ENCODE measurements around the gene OR7C1. TPM values are rescaled to one million over a fixed set of nuclear protein-coding genes. Genes with fewer than 3 reads are reported as not detected.
"Not testable (repeated sequence)": the region's sequence is repeated elsewhere in the genome, so short reads cannot be mapped to it uniquely, and the experiment has no call there.

OR7C1 gene
- polyA plus RNA-seq, 12 donors = 0.07 to 3.5 (median 0.22) TPM; not detected in 2

DNA sequence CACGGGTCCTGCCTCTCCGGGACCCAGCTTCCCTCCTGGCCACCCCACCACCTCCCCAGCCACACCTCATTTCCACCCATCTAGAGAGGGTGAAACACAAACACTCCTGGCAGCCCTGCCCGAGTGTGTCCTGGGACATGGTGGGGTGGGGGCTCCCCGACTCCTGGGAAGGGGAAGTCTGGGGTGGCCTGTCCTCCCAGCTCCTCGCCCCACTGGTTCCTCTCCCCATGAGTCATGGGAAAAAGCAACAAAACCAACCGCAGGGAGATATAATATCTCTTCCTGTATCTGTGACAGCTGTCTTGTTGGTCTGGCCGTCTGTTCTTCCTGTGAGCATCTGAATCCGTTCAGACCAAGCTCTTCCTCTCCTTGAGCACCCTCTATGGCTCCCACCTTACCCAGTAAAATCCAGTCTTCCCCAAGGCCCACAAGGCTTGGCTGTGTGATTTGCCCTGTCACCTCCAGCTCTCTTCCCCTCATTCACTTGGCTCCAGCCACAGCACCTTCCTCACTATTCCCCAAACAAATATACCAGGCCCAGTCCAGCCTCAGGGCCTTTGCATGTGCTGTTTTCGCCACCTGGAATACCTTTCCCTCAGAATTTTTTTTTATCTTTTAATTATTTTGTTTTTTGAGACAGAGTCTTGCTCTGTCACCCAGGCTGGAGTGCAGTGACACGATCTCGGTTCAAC lies 49.7 kb downstream of the OR7C1 start:
- DNase-seq = not testable (repeated sequence)

DNA sequence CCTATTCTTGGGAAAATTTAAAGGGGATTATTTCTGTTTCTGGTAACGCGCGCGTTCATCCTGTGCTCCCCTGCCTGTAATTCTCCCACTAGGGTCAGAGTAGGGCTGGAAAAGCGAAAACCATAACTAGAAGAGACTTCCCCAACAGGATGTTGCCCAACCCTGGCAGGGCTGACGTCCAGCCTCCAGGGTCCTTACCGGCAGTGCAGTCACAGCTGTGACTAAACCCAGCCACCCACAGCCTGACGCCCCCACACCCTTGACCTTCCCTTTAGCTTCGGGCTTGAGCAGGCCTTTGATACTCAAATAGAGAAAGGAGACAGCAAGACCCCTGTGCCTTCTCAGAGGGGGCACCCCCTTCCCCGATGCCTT lies 50.3 kb downstream of the OR7C1 start:
- not testable (repeated sequence) for DNase-seq

DNA sequence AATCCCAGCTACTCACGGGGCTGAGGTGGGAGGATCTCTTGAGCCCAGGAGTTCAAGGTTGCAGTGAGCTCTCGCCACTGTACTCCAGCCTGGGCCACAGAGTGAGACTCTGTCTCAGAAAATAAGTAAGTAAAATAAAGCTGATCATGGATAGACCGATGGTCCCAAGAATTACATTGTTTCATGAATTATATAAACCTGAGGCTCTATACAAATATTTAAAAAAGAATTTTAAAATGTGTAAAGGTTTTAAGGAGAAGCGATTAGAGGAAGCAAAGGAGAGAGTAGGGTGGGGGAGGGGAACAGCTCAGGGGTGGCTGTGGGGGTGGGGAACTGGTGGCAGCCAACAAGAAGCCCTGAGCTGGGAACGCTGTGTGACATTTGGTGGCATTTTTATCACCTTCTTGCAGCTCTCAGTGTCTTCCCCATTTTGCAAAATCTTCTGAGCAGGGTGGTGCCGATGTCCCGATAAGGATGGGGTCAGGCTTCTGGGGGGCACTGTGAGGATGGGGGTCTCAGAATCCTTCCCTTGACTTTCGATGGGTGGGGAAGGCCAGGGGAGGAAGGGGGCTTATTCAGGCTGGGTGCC lies 51.5 kb downstream of the OR7C1 start:
- DNase-seq = not testable (repeated sequence)

DNA sequence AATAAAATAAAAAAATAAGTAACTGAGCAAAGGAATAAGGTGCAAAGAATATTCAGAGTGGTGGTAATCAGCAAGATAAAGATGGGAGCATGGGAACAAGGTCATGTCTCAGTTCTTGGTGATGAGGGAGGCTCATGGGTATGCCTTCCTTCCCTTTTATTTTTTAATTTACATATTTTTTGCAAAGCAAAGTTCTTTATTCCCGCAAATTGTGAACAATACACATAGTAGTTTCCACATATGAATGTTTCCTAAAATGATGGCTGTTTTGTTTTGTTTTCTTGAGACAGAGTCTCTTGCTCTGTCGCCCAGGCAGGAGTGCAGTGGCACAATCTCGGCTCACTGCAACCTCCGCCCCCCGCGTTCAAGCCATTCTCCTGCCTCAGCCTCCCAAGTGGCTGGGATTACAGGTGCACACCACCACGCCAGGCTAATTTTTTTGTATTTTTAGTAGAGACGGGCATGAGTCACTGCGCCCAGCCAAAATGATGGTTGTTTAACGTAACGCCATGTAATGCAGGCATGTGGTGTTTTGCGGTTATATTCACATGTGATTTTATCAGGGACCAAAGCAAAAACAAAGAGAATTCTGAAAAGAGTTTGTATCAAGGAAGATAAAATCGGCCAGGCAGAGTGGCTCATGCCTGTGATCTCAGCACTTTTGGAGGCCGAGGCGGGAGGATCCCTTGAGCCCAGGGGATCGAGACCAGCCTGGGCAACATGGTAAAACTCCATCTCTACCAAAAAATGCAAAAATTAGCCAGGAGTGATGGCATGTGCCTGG lies 52.2 kb downstream of the OR7C1 start:
- no peak for DNase-seq

DNA sequence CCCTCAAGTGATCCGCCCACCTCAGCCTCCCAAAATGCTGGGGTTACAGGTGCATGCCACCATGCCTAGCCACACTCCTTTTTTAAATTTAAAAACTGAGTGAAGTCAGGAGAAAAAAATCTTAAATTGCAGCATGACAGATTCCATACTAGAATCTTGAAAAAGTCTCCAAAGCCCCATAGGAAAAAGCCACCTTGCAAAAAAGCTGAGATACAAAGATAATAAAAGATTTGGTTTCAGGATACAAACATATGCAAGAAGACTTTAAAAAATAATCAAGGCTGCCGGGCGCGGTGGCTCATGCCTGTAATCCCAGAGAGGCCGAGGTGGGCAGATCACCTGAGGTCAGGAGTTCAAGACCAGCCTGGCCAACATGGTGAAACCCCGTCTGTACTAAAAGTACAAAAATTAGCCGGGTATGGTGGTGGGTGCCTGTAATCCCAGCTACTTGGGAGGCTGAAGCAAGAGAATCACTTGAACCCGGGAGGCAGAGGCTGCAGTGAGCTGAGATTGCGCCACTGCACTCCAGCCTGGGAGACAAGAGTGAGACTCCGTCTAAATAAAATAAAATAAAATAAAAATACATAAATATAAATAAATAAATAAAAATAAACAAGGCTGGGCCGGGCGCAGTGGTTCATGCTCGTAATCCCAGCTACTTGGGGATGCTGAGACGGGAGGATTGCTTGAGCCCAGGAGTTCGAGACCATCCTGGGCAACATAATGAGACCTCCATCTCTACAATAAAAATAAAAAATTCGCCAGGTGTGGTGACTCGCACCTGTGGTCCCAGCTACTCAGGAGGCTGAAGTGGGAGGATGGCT lies 53.1 kb downstream of the OR7C1 start:
- DNase-seq = not testable (repeated sequence)

DNA sequence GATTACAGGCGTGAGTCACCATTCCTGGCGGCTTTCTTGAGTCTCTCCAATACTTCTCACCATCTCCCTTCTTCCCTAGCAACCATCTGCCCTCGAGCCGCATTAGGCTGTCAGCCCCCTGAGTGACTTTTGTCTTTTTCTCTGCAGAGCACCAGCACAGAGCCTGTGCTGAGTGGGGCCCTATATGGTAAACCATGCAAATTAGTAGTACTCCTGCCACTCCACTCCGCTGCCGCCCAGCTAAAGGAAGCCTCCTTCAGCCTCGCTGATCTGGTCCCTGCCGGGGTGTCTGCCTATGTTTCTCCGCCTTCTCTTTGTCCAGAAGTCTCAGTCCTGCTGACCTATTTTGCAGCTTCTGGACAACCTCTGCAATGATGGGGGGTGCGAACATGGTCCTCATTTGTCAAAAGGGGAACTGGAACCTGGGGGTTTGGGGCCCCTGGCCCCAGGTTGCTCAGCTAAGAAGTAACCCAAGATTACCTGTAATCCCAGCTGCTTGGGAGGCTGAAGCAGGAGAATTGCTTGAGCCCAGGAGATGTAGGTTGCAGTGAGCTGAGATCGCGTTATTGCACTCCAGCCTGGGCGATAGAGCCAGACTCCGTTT lies 54.3 kb downstream of the OR7C1 start:
- DNase-seq = not testable (repeated sequence)

DNA sequence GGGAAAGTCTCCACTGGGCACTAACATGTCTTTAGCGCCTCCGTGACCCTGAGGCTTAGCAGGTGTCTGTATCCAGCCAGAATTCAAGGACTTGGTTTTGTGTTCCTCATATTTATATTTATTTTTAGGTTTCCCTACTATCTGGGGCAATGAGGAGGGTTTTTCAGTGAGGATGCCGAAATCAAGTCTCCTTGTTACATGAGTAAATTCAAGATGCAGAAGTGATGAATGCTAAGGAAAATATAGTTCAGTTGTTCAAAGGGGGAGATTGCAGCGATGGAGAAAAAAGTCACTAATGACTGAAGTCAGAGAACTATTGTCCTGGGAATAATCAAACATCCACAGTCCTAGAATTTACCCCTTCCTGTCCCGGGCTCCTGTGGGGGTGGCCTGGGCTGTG lies 55.8 kb downstream of the OR7C1 start:
- DNase-seq = no peak

DNA sequence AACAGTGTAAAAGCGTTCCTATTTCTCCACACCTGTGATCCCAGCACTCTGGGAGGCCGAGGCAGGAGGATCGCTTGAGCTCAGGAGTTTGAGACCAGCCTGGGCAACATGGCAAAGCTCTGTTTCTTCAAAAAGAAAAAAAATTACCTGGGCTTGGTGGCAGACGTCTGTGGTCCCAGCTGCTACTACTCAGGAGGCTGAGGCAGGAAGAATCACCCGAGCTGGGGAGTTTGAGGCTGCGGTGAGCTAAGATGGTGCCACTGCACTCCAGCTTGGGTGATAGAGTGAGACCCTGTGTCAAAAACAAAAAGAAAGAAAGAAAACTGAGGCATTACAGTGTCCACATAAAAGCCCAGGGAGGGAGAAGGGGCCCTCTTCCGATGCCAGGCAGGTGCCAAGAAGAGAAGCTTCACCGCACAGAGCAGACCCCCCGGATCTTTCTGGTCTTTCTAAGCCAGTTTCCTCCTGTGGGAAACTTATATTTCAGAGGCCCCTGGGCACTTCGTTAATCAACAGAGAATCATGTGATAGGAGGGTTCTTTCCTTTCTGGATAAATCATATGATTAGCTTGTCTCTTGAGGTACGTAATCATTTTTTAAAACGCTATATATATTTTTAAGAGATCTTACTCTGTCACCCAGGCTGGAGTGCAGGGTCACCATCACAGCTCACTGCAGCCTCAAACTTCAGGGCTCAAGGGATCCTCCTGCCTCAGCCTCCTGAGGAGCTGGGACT lies 56.7 kb downstream of the OR7C1 start, which contains the start of gene ADGRE2:
TSS of gene ADGRE2 (minus strand) at position 451 of the 736 bp plus-strand sequence. CDS start 1,804 bp downstream, outside the sequence.
- not testable (repeated sequence) for DNase-seq

DNA sequence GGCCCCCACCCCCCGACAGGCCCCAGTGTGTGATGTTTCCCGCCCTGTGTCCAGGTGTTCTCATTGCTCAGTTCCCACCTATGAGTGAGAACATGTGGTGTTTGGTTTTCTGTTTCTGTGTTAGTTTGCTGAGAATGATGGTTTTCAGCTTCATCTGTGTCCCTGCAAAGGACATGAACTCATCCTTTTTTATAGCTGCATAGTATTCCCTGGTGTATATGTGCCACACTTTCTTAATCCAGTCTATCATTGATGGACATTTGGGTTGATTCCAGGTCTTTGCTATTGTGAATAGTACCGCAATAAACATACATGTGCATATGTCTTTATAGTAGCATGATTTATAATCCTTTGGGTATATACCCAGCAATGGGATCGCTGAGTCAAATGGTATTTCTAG lies 57.3 kb downstream of the OR7C1 start:
- DNase-seq = not testable (repeated sequence)

DNA sequence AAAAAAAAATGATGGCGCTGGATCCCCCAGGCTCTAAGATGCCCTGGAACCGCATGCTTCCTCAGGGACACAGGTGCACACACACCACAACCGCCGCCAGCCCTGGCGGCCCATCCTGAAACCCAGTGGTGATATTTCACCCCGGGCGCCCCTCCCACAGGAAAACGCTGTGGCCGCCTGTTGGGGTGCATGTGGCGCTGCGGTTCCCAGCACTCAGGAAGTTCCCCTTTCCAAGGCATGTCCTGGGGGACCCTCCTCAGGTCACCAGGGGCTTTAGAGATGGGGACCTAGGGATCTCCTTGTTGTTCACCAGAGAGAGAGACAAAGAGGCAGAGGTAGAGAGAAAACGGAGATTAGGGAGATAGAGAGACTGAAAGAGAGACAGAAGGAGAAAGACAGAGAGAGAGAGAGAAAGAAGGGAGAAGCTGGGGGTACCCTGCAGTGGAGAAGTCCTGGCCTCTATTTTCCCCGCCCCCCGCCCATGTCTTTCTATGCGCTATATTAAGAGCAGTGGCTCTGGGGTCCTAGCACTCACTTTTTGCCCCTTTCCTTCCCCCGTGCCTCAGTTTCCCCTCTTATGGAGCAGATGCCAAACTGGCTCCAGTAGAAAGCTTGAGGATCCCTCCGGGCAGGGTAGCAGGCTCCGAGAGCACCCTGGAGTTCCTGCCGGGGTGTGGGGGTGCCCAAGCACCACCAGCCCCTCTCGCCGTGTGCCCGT lies 59.0 kb downstream of the OR7C1 start:
- no peak for DNase-seq

DNA sequence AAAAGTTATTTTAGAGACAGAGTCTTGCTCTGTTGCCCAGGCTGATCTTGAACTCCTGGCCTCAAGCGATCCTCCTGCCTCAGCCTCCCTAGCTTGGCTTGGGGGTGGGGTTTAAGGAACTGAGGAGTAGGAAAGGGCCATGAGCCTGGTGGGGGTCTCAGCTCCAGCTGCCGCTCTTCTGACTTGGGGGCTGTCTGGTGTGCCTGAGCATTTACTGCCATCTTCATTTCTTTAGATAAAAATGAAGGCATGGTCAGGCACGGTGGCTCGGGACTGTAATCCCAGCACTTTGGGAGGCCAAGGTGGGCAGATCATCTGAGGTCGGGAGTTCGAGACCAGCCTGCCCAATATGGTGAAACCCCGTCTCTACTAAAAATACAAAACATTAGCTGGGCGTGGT lies 59.7 kb downstream of the OR7C1 start:
- not testable (repeated sequence) for DNase-seq

DNA sequence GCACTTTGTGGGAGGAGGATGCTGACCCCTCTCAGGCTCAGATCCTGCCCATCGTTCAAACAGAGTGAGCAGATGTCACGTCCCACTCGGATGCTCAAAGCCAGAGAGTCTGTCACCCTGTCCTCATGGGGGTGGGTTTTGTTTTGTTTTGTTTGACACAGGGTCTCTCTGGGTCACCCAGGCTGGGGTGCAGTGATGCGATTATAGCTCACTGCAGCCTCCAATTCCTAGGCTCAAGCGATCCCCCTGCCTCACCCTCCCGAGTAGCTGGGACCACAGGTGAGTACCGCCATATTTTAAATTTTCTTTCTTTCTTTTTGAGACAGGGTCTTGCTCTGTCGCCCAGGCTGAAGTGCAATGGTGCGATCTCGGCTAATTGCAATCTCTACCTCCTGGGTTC lies 60.6 kb downstream of the OR7C1 start:
- DNase-seq = no peak

DNA sequence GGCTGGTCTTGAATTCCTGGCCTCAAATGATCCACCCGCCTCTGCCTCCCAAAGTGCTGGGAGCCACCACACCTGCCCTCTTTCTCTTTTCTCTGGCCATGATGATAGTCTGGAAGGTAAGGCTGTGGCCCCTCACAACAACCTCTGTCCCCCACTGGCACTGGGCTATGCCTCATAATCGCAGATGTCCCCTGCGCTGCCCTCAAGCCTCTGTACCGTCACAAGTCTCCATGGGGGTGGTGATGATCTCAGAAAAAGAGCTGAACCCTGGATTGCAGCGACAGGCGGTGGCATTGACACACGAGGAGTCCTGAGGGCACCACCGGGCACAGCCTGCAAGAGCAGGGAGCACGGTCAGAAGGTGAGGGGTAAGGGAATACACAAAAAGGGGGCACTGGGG lies 61.3 kb downstream of the OR7C1 start:
- not testable (repeated sequence) for DNase-seq

DNA sequence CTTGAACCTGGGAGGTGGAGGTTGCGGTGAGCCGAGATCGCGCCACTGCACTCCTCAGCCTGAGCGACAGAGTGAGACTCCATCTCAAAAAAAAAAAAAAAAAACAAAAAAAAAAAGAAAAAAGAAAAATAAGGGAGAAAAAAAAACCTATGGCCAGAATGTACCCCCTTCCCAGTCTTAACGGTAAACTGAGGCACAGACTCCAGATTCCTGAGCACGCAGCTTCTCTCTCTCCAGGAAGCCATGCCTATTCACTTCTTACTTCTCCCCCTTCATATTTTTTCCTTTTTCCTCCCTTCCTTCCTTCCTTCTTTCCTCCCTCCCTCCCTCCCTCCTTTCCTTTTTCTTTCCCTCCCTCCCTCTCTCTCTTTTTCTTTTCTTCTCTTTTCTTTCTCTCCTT lies 62.0 kb downstream of the OR7C1 start:
- no peak for DNase-seq

DNA sequence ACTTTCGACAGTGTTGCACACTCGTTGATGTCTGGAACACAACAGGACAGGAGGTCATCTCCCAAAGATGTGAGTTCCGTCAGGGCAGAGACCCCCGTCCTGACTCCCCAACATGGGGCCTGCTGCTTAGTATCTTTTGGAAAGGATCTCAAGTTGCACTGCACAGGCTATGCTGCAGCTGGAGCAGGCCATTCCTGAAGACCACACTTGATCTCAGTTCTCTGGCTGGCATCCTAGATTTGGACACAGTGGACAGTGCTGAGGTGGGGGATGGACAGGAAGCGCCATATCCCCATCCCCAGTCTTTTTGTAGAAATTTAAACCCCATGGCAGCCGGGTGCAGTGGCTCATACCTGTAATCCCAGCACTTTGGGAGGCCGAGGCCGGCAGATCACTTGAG lies 62.5 kb downstream of the OR7C1 start:
- no peak for DNase-seq

DNA sequence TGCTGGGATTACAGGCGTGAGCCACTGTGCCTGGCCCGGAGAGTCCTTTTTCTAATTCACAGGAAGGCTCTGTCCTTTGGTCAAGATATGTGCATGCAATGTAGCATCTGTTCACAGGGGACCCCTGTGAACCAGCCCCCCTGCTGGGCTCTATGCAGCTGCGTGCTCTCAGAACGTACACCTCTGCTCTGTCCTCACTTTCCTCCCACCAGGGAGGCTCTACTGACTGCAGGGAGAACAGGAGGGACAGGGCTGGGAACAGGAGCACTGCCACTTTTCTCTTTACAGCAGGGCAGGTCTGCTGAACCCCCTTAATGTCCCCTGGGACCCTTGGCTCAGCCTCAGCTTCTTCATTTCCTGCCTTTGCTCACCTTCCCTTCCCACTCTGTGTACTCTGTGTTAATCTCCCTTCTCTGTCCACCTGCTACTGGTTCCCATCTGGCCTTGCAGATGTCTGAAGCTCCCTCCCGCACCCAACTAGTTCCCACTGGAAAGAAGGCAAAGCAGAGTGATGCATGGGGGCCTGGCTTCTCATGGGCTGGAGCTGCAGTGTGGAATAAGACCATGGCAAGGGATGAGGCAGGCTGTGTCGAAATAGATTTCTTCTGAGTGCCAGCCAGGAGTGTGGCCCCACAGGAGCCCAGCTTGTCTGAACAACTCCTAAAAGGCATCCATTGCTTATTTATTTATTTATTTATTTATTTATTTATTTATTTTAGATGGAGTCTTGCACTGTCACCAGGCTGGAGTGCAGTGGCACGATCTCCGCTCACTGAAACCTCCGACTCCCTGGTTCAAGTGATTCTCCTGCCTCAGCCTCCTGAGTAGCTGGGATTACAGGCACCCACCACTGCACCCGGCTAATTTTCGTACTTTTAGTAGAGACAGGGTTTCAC lies 63.8 kb downstream of the OR7C1 start:
- DNase-seq = no peak

DNA sequence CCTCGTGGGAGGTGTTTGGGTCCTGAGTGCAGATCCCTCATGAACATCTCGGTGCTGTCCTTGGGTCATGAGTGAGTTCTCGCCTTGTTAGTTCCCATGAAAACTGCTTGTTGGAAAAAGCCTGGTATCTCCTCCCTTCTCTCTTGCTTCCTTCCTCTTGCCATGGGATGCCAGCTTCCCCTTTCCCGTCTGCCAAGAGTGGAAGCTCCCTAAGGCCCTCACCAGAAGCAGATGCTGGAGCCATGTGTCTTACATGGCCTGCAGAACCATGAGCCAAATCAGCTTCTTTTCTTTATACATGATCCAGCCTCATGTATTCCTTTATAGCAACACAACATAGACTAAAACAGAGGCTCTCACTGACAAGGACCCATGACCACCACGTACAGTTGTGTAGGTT lies 64.8 kb downstream of the OR7C1 start:
- no peak for DNase-seq

DNA sequence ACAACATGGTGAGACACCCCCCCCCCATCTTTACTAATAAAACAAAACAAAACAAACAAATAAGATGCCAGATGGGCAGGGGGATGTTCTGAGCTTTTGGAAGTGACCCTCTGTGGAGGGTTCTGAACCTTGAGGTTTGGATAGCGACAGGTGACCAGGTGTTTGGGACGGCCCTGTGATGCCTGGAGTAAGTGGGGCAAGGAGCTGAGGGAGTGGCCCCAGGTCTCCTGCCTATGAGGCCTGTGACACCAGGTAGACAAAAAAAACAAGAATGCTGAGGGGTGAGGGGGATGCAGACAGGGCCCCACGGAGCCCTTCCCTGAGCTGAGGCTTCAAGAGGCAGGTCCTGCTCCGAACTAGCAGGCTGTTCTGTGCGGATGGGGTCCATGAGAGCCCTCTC lies 65.8 kb downstream of the OR7C1 start:
- no peak for DNase-seq

DNA sequence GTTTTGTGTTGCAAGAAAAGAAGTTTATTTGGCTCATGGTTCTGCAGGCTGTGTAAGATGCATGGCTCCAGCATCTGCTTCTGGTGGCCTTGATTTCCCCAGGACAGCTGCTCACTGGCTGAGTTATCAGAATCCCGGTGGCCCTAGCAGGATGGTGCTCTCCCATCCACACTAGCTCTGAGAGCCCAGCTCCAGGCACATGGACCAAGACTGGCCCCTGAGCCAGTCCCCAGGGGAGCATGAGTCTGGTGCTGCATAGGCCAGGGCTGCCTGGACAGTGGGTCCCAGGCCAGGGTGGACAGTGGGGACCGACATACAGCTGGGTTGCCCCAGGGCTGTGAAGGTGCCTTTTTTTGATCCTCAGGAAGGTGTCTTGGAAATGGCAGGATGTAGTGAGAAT lies 67.0 kb downstream of the OR7C1 start:
- DNase-seq = no peak
